Keratinocyte (primary cell): ENCODE measurements around the gene ZNF479.
"Not testable (repeated sequence)": the region's sequence is repeated elsewhere in the genome, so short reads cannot be mapped to it uniquely, and the experiment has no call there.

Source experiments
- CTCF ChIP-seq, 3 experiments: IDR thresholded peaks in 1 of 3; conservative IDR thresholded peaks in 1 of 3; optimal IDR thresholded peaks in 1 of 3; 2 replicates in 2 of 3; 3 replicates in 1 of 3; pipeline versions ENCODE3 to v1.5.1; 2011; ENCODE audit warnings: low read length in 3 of 3, mild to moderate bottlenecking in 3 of 3, moderate library complexity in 2 of 3, control low read depth in 1 of 3, inconsistent platforms in 1 of 3; ENCODE audit not compliant: insufficient read depth in 2 of 3; ENCODE audit errors: extremely low read depth in 1 of 3
- EZH2 ChIP-seq: IDR thresholded peaks from one replicate; pipeline ENCODE4 v1.6.1; 2012; ENCODE audit warnings: inconsistent platforms, mild to moderate bottlenecking, low read length, moderate library complexity

- not testable (repeated sequence) for TF ChIP-seq CTCF (optimal IDR thresholded peaks at IDR 0.05 in 1 of 3, IDR thresholded peaks at IDR 0.05 in 1 of 3, conservative IDR thresholded peaks at IDR 0.05 in 1 of 3; ENCODE audit: extremely low read depth in 1 of 3, insufficient read depth in 2 of 3, low read length in 3 of 3); EZH2
Observed at GRCh38 chr7:57120123-57120784, 12.0 kb downstream of the ZNF479 start.
